DND-41 (cell line): ENCODE measurements around the gene TNNC1.

Experiments
- CTCF ChIP-seq: IDR thresholded peaks from 2 replicates; pipeline ENCODE4 v1.5.1; 2012; ENCODE audit warnings: borderline replicate concordance, low read length, moderate library complexity, mild to moderate bottlenecking; ENCODE audit not compliant: poor library complexity, severe bottlenecking; ENCODE audit errors: extremely low read depth
- EZH2 ChIP-seq: IDR thresholded peaks from 3 replicates; pipeline ENCODE4 v1.6.1; 2012; ENCODE audit warnings: borderline replicate concordance, low read depth, mild to moderate bottlenecking, moderate library complexity, low read length, inconsistent platforms; ENCODE audit not compliant: severe bottlenecking

- TF ChIP-seq CTCF (no peak), EZH2 (no peak)
These were observed 21.1 kb downstream of the TNNC1 start for GRCh38 chr3:52432691-52433141.
